GM21786 (cell line): Measurements from ENCODE around the gene CD274.
A peak's percentile ranks its signal among the peaks of the same experiment; 100 is the strongest.
"Not testable (repeated sequence)": the region's sequence is repeated elsewhere in the genome, so short reads cannot be mapped to it uniquely, and the experiment has no call there.

Source experiments
- ATAC-seq: cut with Tn5 transposase; IDR thresholded peaks from one replicate; pipeline ENCODE4 v1.9.1; 2021; ENCODE audit not compliant: unreplicated experiment

The CD274 gene

GRCh38 chr9:5493679-5494511 is 43.6 kb downstream of the CD274 start:
- peak; percentile 84 for ATAC-seq

GRCh38 chr9:5494765-5495164 is 44.4 kb downstream of the CD274 start:
- not testable (repeated sequence) for ATAC-seq

- no peak for ATAC-seq
Measured at GRCh38 chr9:5499157-5499556, 48.8 kb downstream of the CD274 start.

- no peak for ATAC-seq
Measured at GRCh38 chr9:5499889-5500398, 49.6 kb downstream of the CD274 start.

GRCh38 chr9:5500441-5501235 is 50.3 kb downstream of the CD274 start:
- ATAC-seq = no peak

- no peak for ATAC-seq
Measured at GRCh38 chr9:5502553-5502952, 52.2 kb downstream of the CD274 start.

GRCh38 chr9:5509573-5509972 is 59.2 kb downstream of the CD274 start:
- ATAC-seq = no peak

GRCh38 chr9:5510360-5510931 is 60.1 kb downstream of the CD274 start, which contains the start of gene PDCD1LG2:
TSS of gene PDCD1LG2 (plus strand) at chr9:5510531. CDS start at chr9:5522547, 12,016 bp downstream.
- peak; percentile 72 for ATAC-seq

GRCh38 chr9:5510989-5511388 is 60.6 kb downstream of the CD274 start:
- no peak for ATAC-seq

GRCh38 chr9:5511476-5511875 is 61.1 kb downstream of the CD274 start:
- ATAC-seq = no peak

GRCh38 chr9:5511935-5512580 is 61.7 kb downstream of the CD274 start:
- ATAC-seq = no peak

GRCh38 chr9:5512658-5513452 is 62.5 kb downstream of the CD274 start:
- ATAC-seq = no peak

GRCh38 chr9:5513966-5514616 is 63.7 kb downstream of the CD274 start:
- no peak for ATAC-seq

- no peak for ATAC-seq
Measured at GRCh38 chr9:5514617-5515260, 64.4 kb downstream of the CD274 start.

GRCh38 chr9:5515261-5515650 is 64.9 kb downstream of the CD274 start:
- ATAC-seq = no peak

- ATAC-seq = no peak
Measured at GRCh38 chr9:5516453-5517220, 66.3 kb downstream of the CD274 start.

GRCh38 chr9:5518171-5518936 is 68.0 kb downstream of the CD274 start:
- ATAC-seq = peak; percentile 66

- ATAC-seq = peak; percentile 34
Measured at GRCh38 chr9:5518937-5519319, 68.6 kb downstream of the CD274 start.
